ENCODE measurements around the gene COLGALT1. TPM values are rescaled to one million over a fixed set of nuclear protein-coding genes. Genes with fewer than 3 reads are reported as not detected.
A peak's percentile ranks its signal among the peaks of the same experiment; 100 is the strongest.

COLGALT1 gene
- total and polyA plus RNA-seq, 9 of the 15 experiments (the other 6 are each of a cell fraction or from before 2014, with no cell fraction given): 4.9 to 119 (median 82.6) TPM

GRCh38 chr19:17511724-17512573, 43.5 kb upstream of the COLGALT1 start (continued):
- TF ChIP-seq XRCC5 (IDR thresholded peaks at IDR 0.05; ENCODE audit: low read depth, low read length) (peak; percentile 51; the same call in 1 of the 2 replicates), ZNF589 (CRISPR knock-in tag; IDR thresholded peaks at IDR 0.05; ENCODE audit: low read depth) (no peak), ZFP36 (IDR thresholded peaks at IDR 0.05; ENCODE audit: low read depth, low read length, partially characterized antibody) (no peak), GATAD2B (IDR thresholded peaks at IDR 0.05; ENCODE audit: borderline replicate concordance) (no peak), KLF13 (tag; IDR thresholded peaks at IDR 0.05; ENCODE audit: borderline replicate concordance, low read depth) (peak; percentile 79), E2F3 (CRISPR knock-in tag; IDR thresholded peaks at IDR 0.05) (peak; percentile 66; the same call in 1 of the 2 replicates), WHSC1 (IDR thresholded peaks at IDR 0.05; ENCODE audit: low read length) (no peak), MED1 (CRISPR knock-in tag; IDR thresholded peaks at IDR 0.05; ENCODE audit: borderline replicate concordance) (no peak), PTTG1 (tag; IDR thresholded peaks at IDR 0.05; ENCODE audit: low read depth) (no peak), LCOR (CRISPR knock-in tag; IDR thresholded peaks at IDR 0.05) (0 out of 2 replicates have a peak, but pooled peaks have one; percentile 35), DDX20 (tag; IDR thresholded peaks at IDR 0.05; ENCODE audit: low read depth) (no peak), BMI1 (IDR thresholded peaks at IDR 0.05; ENCODE audit: low read length) (no peak), FOXK1 (CRISPR knock-in tag; IDR thresholded peaks at IDR 0.05; ENCODE audit: borderline replicate concordance) (peak; percentile 97; the same call in 1 of the 2 replicates), USF1 (CRISPR knock-in tag; IDR thresholded peaks at IDR 0.05) (peak; percentile 19), HLTF (IDR thresholded peaks at IDR 0.05) (peak; percentile 75; the same call in 1 of the 2 replicates), CSDE1 (IDR thresholded peaks at IDR 0.05) (no peak; a peak in 1 of 4 replicates), ZNF324 (CRISPR knock-in tag; IDR thresholded peaks at IDR 0.05) (no peak), ASH1L (IDR thresholded peaks at IDR 0.05; ENCODE audit: borderline replicate concordance, low read depth, partially characterized antibody) (no peak), DIDO1 (tag; IDR thresholded peaks at IDR 0.05; ENCODE audit: low read depth) (no peak), SMARCB1 (IDR thresholded peaks at IDR 0.05; ENCODE audit: insufficient read length, low read depth) (no peak), SNIP1 (IDR thresholded peaks at IDR 0.05; ENCODE audit: low read depth) (no peak), HCFC1 (IDR thresholded peaks at IDR 0.05; ENCODE audit: low read depth, low read length) (peak; percentile 57), SRSF7 (optimal IDR thresholded peaks at IDR 0.05; ENCODE audit: low read depth, low read length) (no peak), POLR2G (IDR thresholded peaks at IDR 0.05; ENCODE audit: low read depth, low read length) (peak; percentile 93), FOXO4 (CRISPR knock-in tag; IDR thresholded peaks at IDR 0.05) (no peak), MXI1 (IDR thresholded peaks at IDR 0.05; ENCODE audit: low read depth, low read length) (peak; percentile 56), KLF6 (CRISPR knock-in tag; IDR thresholded peaks at IDR 0.05; ENCODE audit: borderline replicate concordance) (no peak)
- TF ChIP-seq, protein P1, sequence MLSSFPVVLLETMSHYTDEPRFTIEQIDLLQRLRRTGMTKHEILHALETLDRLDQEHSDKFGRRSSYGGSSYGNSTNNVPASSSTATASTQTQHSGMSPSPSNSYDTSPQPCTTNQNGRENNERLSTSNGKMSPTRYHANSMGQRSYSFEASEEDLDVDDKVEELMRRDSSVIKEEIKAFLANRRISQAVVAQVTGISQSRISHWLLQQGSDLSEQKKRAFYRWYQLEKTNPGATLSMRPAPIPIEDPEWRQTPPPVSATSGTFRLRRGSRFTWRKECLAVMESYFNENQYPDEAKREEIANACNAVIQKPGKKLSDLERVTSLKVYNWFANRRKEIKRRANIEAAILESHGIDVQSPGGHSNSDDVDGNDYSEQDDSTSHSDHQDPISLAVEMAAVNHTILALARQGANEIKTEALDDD (IDR thresholded peaks at IDR 0.05): no peak

All from K562 (cell line).